Chondrocyte (in vitro differentiated cells): ENCODE measurements around the gene MXD1. TPM values are rescaled to one million over a fixed set of nuclear protein-coding genes. Genes with fewer than 3 reads are reported as not detected.

ENCODE experiments used
- DNase-seq: peaks from one replicate; pipeline ENCODE4 v3.0.0; 2021; ENCODE audit warnings: mixed read lengths, low spot score
- H3K27ac Mint-ChIP-seq: one replicate; pipeline ENCODE4 v1.8.0; 2021; ENCODE audit warnings: mild to moderate bottlenecking, moderate library complexity, mixed read lengths; ENCODE audit not compliant: unreplicated experiment
- H3K27me3 Mint-ChIP-seq: 2 replicates; pipeline ENCODE4 v1.8.0; 2021; ENCODE audit warnings: low read depth, mixed read lengths
- H3K36me3 Mint-ChIP-seq: 2 replicates; pipeline ENCODE4 v1.8.0; 2021; ENCODE audit warnings: low read depth, mixed read lengths
- H3K4me1 Mint-ChIP-seq: 2 replicates; pipeline ENCODE4 v1.8.0; 2021; ENCODE audit warnings: low read depth, mild to moderate bottlenecking, mixed read lengths
- H3K4me3 Mint-ChIP-seq: one replicate; pipeline ENCODE4 v1.8.0; 2021; ENCODE audit warnings: mild to moderate bottlenecking, moderate library complexity, mixed read lengths; ENCODE audit not compliant: unreplicated experiment
- H3K9me3 Mint-ChIP-seq: 2 replicates; pipeline ENCODE4 v1.8.0; 2021; ENCODE audit warnings: low read depth, mixed read lengths
- CTCF ChIP-seq: fragments of 200-600 bp; sonication (generic); IDR thresholded peaks from 2 replicates; pipeline ENCODE4 v1.5.0; 2021; ENCODE audit warnings: antibody characterized with exemption, mild to moderate bottlenecking, moderate library complexity
- total RNA-seq: library from RNA; stranded (reverse); gene quantifications from 3 replicates; pipeline ENCODE4 v1.2.1, GENCODE V29; 2021

MXD1 gene
- total RNA-seq, 1 donor from 2014 or later = 16.9 TPM

DNA sequence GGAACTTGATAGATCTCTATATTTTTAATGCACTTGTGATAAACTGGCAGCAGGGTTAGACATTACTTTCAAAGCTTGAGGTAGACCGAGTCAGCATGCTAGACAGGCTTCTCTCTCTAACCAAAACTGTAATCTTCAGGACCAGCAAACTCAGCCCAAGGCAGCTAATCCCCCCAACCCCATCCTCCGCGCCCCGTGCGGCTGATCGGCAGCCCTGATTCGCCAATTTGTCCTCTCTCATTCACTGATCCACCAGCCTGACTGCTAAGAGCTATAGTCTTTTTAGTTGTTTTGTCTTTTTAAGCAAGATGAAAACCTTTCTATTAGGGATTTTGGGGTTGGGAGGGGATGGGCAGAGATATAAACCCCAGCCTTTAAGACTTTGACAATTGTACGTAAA, 25.8 kb downstream of the MXD1 start:
- no peak overlapping the region for H3K4me3 Mint-ChIP-seq
- no peak for DNase-seq
- TF ChIP-seq CTCF = no peak
- H3K27ac Mint-ChIP-seq = no peak overlapping the region
- no peaks in the 10 kb centered on the region for H3K27me3 Mint-ChIP-seq
- peaks cover 44% of the 10 kb centered on the region for H3K36me3 Mint-ChIP-seq
- no peaks in the 10 kb centered on the region for H3K9me3 Mint-ChIP-seq
- peaks cover 19% of the 10 kb centered on the region for H3K4me1 Mint-ChIP-seq

DNA sequence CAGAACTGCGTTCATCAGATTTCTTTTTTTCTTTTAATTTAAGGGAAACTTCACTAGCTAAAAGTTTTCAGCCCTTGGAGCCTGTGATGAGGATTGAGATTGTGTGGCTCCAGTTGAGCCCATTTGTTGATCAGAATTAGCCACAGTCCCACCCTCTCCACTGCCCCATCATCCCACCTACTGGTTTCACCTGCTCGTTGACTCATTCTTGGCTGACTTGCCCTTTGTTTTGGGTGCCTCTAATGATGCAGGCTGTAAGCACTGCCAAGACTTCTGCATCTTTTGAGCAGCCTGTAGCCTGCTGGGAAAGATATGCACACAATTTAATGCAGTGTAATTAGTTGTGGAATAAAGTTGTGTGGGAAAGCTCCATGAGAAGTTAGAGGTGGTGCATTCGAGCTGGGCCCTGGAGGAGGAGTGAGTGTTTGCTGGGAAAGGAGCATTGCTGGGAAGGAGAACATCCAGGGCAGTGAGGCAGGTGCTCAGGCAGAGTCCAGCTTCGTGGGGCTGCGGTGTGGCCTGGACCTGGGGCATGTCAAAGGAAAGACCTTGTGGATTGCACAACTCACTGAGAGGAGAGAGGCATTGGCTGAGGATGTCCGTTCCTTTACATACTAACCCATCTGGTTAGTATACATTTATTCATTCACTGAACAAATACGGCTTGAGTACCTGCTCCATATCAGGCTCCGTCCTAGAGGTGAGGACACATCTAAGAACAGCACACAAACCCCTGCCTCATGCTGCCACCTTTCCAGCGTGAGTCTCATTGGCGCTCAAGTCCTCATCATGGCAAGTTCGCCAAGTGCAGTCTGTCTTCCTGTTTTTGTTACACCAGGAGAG, 28.3 kb downstream of the MXD1 start:
- Mint-ChIP-seq H3K4me3 (no peak overlapping the region), H3K36me3 (peaks cover 24% of the 10 kb centered on the region), H3K9me3 (no peaks in the 10 kb centered on the region), H3K4me1 (peaks cover 21% of the 10 kb centered on the region), H3K27ac (no peak overlapping the region), H3K27me3 (no peaks in the 10 kb centered on the region)
- no peak for DNase-seq
- TF ChIP-seq CTCF = no peak

- peaks cover 21% of the 10 kb centered on the region for H3K4me1 Mint-ChIP-seq
- no peak for TF ChIP-seq CTCF
- H3K4me3 Mint-ChIP-seq = no peak overlapping the region
- no peak for DNase-seq
- peaks cover 17% of the 10 kb centered on the region for H3K36me3 Mint-ChIP-seq
- H3K27ac Mint-ChIP-seq = no peak overlapping the region
- no peaks in the 10 kb centered on the region for H3K9me3 Mint-ChIP-seq
- H3K27me3 Mint-ChIP-seq = no peaks in the 10 kb centered on the region
Observed at GRCh38 chr2:69943843-69944525, 29.1 kb downstream of the MXD1 start.

DNA sequence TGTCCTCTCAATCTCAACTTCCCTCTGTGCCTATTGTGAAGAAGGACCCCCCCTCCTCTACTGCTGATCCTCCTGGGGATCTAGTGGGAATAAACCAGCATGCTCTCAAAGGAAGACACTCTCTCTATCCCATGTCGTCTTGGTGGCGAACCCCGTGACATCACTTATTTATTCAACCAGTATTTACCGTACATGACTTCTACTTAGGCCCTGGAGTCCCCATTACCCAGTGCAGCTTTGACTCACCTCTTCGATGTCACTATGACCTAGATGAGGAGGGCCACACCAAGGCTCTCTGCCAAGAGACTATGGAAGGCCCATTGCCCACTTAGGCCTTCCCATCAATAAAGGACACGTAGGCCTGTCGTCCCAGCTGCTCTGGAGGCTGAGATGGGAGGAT, 29.8 kb downstream of the MXD1 start:
- no peak for TF ChIP-seq CTCF
- no peak overlapping the region for H3K4me3 Mint-ChIP-seq

GRCh38 chr2:69945441-69945840, 30.5 kb downstream of the MXD1 start:
- Mint-ChIP-seq H3K36me3 (peaks cover 10% of the 10 kb centered on the region), H3K27ac (peak overlapping the region; percentile 70), H3K4me3 (no peak overlapping the region), H3K9me3 (no peaks in the 10 kb centered on the region), H3K4me1 (peaks cover 21% of the 10 kb centered on the region), H3K27me3 (no peaks in the 10 kb centered on the region)
- TF ChIP-seq CTCF = no peak
- DNase-seq = no peak

More for the DNA sequence above, 29.8 kb downstream of the MXD1 start:
- DNase-seq = no peak
- H3K27ac Mint-ChIP-seq = no peak overlapping the region
- H3K4me1 Mint-ChIP-seq = peaks cover 21% of the 10 kb centered on the region
- H3K9me3 Mint-ChIP-seq = no peaks in the 10 kb centered on the region
- H3K27me3 Mint-ChIP-seq = no peaks in the 10 kb centered on the region
- peaks cover 11% of the 10 kb centered on the region for H3K36me3 Mint-ChIP-seq
